GM21390 (cell line): ENCODE measurements around the gene NSFL1C.

Source experiments
- ATAC-seq: cut with Tn5 transposase; IDR thresholded peaks from one replicate; pipeline ENCODE4 v1.9.1; 2021; ENCODE audit not compliant: unreplicated experiment

The NSFL1C gene

DNA sequence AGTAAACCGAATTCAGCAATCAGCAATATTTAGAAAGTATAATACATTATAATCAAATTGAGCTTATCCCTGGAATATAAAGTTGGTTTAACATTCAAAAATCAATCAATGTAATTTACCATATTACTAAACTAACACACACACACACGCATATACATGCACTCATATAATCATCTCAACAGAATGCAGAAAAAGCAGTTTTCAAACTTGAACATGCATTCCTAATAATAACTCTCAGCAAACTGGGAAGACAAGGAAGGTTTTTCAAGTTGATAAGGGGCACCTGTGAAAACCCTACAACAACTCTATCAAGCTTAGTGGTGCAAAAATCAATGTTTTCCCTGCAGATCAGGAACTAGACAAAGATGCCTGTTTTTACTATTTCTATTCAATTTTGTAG is 19.9 kb upstream of the NSFL1C start:
- no peak for ATAC-seq

DNA sequence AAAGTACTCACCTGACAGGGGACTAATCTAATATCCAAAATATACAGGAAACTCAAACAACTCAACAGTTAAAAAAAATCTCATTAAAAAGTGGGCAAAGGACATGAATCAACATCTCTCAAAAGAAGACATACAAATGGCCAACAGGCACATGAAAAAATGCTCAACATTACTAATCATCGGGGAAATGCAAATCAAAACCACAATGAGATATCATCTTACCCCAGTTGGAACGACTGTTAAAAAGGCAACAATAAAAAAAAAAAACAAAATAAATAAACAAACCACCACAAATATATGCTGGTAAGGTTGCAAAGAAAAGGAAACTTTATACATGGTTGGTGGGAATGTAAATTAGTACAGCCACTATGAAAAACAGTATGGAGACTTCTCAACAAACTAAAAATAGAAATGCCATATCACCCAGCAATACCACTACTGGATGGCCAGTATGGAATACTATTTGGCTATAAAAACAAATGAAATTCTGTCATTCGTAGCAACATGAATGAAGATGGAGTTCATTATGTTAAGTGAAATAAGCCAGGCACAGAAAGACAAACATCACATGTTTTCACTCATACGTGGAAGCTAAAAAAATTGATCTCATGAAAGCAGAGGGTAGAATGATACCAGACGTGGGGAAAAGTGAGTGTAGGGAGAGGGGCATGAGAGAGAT is 17.9 kb upstream of the NSFL1C start:
- no peak for ATAC-seq

DNA sequence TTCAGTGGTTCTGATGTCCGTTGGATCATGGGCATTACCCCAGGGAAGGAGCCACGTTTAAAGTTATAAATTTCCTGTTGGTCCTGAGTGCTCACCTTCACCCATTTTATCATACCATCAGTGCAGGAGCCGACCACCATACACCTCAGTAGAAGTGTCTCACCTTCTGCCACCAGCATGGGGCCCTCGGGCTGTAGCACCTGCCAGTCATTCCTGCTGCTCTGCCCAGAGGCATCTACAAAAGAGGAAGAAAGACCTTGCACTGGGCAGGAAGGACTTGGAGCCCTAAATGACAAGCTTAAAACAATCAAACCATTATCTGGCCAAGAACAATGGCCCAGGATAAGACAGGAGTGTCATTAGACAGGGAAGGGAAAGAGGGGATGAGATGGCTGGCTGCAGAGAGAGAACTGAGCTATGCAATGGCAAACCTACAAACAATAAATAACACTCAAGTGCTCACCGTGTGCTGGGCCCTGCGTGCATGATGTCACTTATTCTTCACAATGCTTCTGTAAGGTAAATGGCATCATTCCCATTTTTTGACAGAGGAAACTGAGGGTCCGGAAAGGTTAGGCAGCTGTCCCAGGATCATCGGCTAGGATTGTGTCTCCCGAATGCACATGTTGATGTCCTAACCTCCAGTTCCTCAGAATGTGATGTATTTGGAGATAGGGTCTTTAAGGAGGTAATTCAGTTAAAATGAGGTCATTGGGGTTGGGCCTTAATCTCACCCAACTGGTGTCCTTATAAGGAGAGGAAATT is 13.4 kb upstream of the NSFL1C start:
- ATAC-seq: no peak

DNA sequence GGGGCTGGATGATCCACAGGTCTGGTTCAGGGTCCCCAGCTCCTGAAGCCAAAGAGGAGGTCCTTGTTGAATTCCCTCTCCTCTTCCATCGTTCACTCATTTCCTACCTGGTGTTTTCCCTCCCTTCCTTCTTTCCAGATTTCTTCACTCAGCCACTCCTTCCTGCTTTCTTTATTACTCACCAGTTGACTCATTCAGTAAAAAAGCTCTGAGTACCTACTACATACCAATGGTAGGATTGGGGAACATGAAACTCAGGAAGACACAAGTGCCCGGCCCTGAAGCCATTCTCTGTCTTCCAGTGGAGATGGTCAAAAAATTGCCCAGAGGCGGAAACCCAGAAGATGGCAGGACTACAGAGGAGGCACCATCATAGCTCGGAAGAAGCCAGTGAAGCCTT is 11.9 kb upstream of the NSFL1C start:
- ATAC-seq: no peak

DNA sequence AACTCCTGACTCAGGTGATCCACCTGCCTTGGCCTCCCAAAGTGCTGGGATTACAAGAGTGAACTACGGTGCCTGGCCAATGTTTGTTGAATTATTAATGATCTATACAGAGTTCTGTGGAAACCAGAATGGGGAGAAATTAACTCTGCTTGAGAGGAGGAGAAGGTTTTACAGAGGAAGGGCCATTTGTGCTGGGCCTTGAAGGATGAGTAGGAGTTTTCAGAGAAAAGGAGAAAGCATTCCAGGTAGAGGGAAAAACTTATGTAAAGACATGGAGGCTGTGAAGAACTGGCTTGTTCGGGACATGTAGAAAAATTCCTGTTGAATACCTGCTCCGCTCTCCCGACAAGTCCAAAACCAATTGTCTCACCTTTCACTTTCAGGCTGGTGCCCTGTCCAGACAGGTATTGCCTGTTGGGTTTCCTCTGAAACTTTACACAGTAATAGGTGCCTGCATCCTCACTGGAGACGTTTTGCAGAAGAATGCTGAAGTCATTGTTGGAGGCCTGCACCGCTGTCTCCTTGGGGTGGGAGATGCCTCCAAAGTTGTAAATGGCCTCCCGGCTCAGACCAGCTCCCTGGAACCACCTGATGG is 11.3 kb upstream of the NSFL1C start:
- ATAC-seq: no peak

DNA sequence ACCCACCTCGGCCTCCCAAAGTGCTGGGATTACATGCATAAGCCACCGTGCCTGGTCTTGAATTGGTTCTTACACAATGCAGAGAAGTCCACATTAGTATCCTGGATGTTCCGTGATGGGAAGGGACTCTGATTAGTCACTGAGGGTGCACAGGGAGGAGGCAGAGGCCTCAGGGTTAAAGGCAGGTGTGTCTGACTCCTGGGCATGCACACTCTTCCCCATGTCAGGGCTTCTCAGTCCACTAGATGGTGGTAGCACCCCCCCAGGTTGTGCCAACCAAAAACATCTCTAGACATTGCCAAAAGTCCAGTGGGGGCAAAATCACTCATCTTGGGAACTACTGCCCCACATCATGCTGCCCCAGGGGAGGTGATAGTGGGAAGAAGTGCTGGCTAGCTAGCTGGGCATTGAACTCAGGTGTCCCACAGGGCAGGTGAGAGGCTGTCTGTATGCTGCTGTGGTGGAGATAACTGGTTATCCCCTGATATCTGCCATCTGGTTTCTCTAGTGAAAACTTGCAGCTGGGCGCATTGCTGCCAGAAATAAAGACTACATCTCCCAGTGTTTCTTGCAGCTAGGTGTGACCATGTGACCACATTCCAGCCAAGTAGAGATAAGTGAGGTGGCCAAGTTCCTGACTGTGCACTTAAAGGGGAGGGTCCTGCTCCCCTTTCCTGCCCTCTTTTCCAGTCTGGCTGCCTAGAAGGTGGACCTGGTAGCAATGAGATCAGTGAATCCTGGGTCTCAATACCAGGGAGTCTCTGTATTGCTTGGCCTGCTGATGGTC is 8.4 kb upstream of the NSFL1C start:
- no peak for ATAC-seq

DNA sequence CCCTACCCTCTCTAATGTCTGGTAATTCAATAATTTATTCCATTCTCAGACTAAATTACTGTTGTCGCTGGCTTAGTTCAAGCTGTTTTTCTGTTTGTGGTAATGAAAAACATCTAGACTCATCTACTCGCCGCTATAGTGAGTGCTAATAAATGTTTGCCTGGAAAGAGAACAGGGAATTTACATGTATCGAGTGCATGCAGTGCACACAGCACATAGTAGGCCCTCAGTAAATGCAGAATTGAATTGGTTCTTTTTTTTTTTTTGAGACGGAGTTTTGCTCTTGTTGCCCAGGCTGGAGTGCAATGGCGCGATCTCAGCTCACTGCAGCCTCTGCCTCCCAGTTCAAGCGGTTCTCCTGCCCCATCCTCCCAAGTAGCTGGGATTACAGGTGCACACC is 7.7 kb upstream of the NSFL1C start:
- no peak for ATAC-seq

DNA sequence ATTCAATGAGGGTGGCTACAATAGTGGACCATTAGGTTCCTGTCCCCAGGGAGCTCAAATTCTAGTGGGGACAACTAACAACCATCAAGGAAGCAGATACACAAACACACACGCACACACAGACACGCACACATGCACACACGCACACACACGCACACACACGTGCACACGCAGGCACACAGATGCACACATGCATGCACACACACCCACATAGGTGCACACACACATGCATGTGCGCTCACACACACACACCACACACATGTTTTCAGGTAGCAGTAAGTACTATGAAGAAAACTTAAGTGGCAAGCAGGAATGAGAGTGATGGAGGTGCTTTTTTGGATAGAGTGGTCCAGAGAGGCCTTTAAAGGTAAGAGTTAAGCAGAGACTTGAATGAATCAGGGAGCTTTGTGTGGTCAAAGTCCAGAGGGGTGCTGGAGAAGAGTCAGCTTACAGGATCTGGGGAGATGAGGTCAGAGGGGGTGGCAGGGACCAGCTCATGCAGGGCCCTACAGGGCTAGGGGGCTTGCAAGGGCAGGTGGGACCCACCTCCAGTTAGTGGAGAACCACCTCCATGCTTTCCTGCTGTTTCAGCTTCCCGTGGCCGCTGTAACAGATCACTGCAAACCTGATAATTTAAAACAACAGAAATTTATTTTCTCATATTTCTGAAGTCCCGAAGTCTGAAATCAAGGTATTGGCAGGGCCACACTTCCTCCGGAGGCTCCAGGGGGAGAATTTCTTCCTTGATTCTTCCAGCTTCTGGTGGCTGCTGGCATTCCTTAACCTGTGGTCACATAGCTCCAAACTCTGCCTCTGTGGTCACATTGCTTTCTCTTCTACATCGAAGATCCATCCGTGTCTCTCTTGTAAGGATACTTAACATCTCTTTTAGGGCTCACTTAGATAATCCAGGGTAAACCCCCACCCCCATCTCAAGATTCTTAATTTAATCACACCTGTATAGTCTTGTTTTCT is 6.9 kb upstream of the NSFL1C start:
- no peak for ATAC-seq

DNA sequence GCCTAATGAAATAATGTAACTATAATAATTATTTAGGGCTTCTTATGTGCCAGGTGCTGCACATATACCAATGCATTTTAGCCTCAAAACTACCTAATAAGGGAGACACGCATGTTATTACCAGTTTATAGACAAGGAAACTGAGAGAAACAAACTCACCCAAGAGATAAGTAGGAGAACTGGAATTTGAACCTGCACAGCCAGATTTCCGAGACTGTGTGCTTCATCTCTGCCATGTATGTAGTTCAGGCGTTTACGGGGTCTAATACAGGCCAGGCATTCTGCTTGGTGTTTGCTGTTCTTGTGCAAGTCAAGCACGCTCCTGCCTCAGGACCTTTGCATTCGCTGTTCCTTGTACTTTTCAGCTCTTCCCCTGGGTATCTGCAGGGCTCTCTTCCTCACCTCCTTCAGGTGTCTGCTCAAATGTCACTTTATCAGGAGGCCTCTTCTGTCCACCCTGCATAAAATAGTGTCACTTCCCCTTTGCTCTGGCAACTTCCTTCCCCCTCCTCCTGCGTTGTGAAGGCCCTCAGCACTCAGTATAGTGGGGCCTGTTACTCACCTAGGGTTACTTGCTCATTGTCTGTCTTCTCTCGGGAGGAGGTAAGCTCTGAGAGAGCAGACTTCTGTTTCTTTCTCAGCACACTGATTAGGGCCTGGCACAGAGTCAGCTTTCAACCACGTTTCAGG is 6.1 kb upstream of the NSFL1C start:
- ATAC-seq: no peak

DNA sequence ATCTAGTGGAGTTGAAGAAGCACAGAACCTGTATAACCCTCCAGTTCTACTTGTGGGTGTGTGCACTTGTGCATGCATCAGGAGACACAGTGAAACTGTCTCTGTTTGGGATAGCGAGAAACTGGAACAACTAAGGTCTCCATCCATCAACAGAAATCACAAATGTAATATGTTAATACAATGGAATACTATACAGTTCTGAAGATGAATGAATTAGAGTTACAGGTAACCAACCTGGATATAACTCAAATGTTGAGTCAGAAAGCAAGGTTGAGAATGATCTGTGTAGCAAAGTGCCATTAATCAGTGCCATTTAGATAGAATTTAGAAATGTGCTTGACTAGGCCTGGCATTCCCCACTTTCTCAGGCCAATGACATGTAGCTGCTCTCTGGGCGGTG is 4.6 kb upstream of the NSFL1C start:
- ATAC-seq: no peak

DNA sequence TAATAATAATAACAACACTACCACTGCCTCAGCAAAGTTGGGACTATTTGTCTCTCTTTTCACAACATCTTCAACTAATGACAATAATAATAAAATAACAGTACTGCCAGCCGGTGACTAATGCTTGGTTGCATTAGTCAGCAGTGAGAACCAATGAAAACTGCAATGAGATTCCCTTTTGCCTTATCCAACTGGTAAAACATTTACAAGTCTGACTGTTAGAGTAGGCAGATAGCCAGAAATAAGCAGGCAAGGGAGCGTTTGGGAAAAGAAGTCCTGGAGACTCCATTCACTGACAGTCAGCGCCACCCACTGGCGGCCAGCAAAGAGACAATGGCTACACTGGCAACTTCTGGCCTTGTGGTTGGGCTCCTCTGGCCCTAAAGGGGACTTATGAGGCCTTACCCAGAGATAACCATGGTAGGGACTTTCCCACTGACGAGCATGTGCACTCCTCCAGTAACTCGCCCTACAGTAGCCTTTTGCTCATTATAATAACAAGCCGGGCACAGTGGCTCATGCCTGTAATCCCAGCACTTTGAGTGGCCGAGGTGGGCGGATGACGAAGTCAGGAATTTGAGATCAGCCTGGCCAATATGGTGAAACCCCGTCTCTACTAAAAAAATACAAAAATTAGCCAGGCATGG is 3.4 kb upstream of the NSFL1C start:
- ATAC-seq: no peak

DNA sequence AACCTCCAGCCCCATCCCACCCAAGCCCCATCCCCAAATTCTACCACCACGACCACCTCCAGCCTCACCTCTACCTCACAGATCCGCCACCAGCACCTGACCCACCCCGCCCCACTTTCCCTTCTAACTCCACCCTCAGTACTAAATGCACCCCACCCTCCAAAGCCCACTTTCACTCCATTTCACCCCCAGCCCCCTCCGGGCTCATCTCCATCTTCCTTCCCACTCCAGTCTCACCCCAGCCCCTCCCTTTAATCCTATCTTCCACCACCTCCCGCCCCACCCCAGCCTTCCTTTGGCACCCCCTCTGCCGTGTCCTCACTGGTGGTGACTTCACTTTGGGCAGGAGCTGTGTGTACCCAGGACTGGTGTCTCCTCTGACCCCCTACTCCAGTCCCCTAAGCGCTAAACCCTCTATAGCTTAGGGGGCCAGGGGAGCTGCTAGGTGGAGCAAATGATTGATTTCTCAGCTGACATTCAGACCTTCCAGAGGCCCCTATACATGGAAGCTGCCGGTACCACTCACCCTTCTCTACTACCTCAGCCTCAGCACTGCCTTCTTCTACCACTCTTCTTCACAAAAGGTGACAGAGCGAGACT is 2.8 kb upstream of the NSFL1C start:
- no peak for ATAC-seq

DNA sequence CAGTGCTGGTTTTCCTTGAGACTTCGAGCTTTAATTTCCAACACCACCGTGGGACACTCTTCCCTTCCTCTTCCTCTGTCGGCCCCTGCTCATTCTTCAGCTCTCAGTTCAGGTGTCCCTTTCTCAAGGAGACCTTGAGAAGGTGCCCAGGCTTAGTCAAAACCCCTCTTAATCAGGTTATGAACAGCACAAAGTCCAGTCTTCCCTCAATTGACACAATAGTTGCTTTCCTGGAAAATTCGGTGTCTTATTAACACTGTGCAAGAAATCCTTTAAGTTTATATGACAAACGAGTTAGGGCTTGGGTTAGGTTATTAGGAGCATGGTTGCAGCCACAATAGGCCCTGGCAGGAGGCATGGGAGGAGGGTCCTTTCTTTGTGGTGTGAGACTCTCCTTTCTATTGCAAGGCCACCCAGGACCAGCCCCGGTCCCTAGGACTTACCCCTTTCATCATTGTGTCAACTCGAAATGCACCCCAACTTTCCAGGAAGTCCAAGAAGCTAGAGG is 1.5 kb upstream of the NSFL1C start:
- no peak for ATAC-seq

DNA sequence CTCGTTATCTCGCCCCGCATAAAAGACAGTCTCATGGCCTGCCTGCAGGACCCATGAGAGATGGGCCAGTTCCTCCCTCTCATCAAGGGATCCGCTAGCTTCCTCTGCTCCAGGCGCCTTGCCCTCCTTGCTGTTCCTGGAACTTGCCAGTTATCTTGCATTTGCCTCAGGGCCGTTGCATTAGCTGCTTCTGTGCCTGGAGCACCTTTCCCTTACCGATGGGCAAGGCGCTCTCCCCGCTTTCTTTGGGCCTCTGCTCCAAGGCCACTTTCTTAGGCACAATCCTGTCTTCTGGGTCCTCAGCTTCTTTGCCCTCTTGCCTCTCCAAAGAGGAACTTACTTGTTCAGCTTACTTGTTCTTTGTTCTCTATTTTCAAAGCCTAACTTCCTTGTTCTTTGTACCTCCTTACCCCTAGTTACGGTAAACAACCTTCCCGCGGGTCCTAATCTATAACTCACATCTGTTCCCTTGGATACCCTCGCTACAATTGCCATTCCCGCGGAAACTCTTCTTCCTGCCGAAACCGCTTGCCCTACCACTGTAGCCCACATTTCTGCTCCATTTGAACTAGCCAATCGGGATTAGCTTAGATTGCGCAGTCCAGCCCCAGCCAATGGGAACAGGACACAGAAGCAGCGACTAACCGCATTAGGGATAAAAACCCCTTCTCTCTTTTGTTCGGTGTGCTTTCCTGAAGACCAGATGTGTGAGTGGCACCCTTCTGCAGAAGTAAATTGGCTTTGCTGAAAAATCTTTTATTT is 887 bp upstream of the NSFL1C start:
- no peak for ATAC-seq

DNA sequence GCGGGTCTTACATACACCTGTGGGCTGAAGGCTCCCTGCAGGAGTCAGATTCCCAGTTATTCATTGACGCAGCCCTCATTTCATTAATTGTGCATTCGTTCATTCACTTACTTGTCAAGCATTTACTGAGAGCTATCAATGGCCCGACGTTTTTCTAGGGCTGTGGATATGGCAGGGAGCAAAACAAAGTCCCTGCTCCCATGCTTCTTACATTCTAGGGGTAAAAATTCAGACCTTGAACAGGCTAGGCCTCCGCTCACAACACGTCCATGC is 369 bp upstream of the NSFL1C start:
- ATAC-seq: no peak

DNA sequence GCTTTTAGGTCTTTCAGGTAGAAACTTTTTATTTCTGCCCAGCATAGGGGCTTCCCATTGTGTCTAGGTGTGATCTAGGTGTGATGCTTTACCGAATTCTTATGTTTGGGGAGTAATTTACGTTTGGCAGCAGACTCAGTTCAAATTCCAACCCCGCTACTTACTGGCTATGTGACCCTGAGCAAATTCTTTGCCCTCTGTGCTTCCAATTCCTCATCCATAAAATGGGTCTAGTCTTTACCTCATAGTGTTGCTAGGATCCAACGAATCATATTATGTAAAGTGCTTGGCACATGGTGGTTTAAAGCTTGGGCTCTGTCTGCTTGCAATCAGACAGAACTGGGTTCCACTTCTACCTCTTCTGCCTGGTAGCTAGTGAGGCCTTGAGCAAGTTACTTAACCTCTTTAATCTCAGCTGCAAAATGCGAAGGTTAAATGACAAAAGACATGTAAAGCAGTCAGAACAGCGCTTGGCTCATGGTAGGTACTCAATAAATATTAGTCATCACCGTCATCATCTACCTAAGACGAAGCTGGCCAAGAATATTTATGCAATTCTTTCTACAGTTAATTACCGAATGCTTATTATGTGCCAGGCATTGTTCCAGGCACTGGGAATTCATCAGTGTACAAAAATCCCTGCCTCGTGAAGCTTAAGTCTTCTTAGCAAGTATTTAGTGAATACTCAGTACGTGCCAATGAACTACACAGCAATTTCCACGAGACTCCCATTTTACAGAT is 1.0 kb downstream of the NSFL1C start:
- no peak for ATAC-seq

DNA sequence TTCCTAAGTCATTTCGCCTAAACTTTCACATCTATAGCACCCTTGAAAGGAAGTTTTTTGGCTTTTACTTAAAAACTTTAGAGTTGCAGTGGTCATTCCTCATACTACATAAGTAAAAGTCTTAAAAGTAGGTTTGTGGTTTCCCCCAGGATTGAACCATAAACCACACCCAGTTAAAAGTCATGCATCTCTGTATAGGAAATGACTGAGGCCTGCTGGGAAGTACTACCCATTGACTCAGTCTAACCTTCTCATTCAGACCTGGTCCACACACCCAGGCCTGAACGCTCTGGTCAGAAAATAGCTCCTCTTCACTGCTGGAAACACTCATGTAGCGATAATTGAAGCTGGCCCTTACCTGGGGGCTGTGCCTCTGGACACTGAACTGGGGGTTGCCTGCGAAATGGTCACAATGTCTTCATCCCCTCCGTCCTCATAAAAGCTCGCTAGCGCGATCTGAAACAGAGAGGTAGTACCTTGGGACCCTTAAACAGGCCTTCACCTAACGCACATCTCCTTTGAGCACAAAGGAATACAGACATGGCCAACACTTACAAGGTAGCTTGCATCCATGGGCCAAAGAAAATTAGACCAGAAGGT is 2.6 kb downstream of the NSFL1C start:
- ATAC-seq: no peak
